GM12878 (cell line): Measurements from ENCODE around the gene DTD1. TPM values are rescaled to one million over a fixed set of nuclear protein-coding genes. Genes with fewer than 3 reads are reported as not detected.

Experiments
- ATAC-seq: fragments of 200-7000 bp; cut with Tn5 transposase; 3 replicates; pipeline ENCODE4 v1.9.1; 2020; ENCODE audit warnings: mild to moderate bottlenecking, moderate library complexity
- BruUV-seq: library from RNA; stranded (reverse); fragments of 400-500 nt; replicated peaks from 2 replicates; lab custom pipeline; 2021; lab: Mats Ljungman, UMichigan
- CTCF ChIA-PET: fragments of 300-600 bp; sonication (Branson Sonifier 250); formaldehyde crosslinking; extraction: SDS; loops from one replicate; lab custom pipeline; 2021; ENCODE audit warnings: inconsistent platforms; lab: Yijun Ruan, JAX
- POLR2A ChIA-PET: fragments of 350-600 bp; formaldehyde crosslinking; extraction: SDS; loops from one replicate; lab custom pipeline; 2021; ENCODE audit warnings: inconsistent platforms; lab: Charles Lee
- RAD21 ChIA-PET: fragments of 300-600 bp; sonication (Branson Sonifier 250); formaldehyde crosslinking; loops from one replicate; lab custom pipeline; 2023; ENCODE audit warnings: antibody characterized with exemption; ENCODE audit not compliant: unreplicated experiment; lab: Charles Lee
- SMC1A ChIA-PET: fragments of 300-600 bp; sonication (Branson Sonifier 250); formaldehyde crosslinking; loops from one replicate; lab custom pipeline; 2023; ENCODE audit not compliant: unreplicated experiment, uncharacterized antibody; lab: Charles Lee
- DNase-seq: peaks from one replicate; pipeline ENCODE4 v3.0.0-alpha.2; 2011; ENCODE audit warnings: low read depth, low spot score
- FAIRE-seq: peaks from 3 replicates; lab custom pipeline; 2011; peaks lifted over from hg19 to GRCh38; lab: Jason Lieb, UNC
- H2AFZ ChIP-seq: 2 replicates; pipeline ENCODE4 v1.6.0; 2011; ENCODE audit warnings: low read depth, low read length, control low read depth; ENCODE audit not compliant: control insufficient read depth
- H3K27ac ChIP-seq: 2 replicates; pipeline ENCODE4 v1.5.1; 2011; ENCODE audit warnings: control low read depth; ENCODE audit not compliant: control insufficient read depth, insufficient read depth
- H3K27me3 ChIP-seq, 2 experiments: replicated peaks in 1 of 2; 2 replicates each; pipeline versions ENCODE4 v1.6.0 to v1.6.1; 2011; ENCODE audit warnings: low read length in 1 of 2; ENCODE audit not compliant: control insufficient read depth in 2 of 2, insufficient read depth in 2 of 2
- H3K36me3 ChIP-seq, 2 experiments: 2 replicates each; pipeline ENCODE4 v1.5.1; 2011; ENCODE audit warnings: low read length in 1 of 2; ENCODE audit not compliant: control insufficient read depth in 2 of 2, insufficient read depth in 2 of 2
- H3K4me1 ChIP-seq: 2 replicates; pipeline ENCODE4 v1.6.1; 2011; ENCODE audit warnings: mild to moderate bottlenecking, low read length, moderate library complexity, mixed read lengths; ENCODE audit not compliant: control insufficient read depth, insufficient read depth
- H3K4me2 ChIP-seq: 2 replicates; pipeline ENCODE4 v1.6.0; 2011; ENCODE audit warnings: control low read depth; ENCODE audit not compliant: control insufficient read depth, insufficient read depth
- H3K4me3 ChIP-seq: fragments of 200-600 bp; sonication (generic); 2 replicates; pipeline ENCODE4 v1.5.1; 2016
- H3K79me2 ChIP-seq: 2 replicates; pipeline ENCODE4 v1.6.0; 2011; ENCODE audit warnings: low read length; ENCODE audit not compliant: control insufficient read depth, insufficient read depth
- H3K9ac ChIP-seq: 2 replicates; pipeline ENCODE4 v1.8.0; 2011; ENCODE audit warnings: low read length, control low read depth, mixed read lengths; ENCODE audit not compliant: control insufficient read depth, insufficient read depth
- H3K9me3 ChIP-seq: replicated peaks from 3 replicates; pipeline ENCODE4 v1.5.1; 2011; ENCODE audit warnings: mild to moderate bottlenecking, low read length; ENCODE audit not compliant: control insufficient read depth, insufficient read depth
- H4K20me1 ChIP-seq: 2 replicates; pipeline ENCODE4 v1.6.0; 2011; ENCODE audit not compliant: control insufficient read depth, insufficient read depth
- POU2F2 ChIP-seq: IDR thresholded peaks from 3 replicates; pipeline ENCODE4 v1.6.1; 2011; ENCODE audit warnings: low read depth, mild to moderate bottlenecking, low read length, borderline replicate concordance
- ZNF384 ChIP-seq: IDR thresholded peaks from 2 replicates; pipeline ENCODE4 v1.6.1; 2012; ENCODE audit warnings: low read depth, mild to moderate bottlenecking, low read length, improper control_type of control experiment, borderline replicate concordance
- WGBS: methylation state at CpG from one replicate; pipeline ENCODE4 v1.1.6; 2016; ENCODE audit warnings: low lambda C conversion rate; ENCODE audit not compliant: insufficient replicate concordance, insufficient coverage; ENCODE audit errors: missing lambda C conversion rate; 5-methylcytosine and 5-hydroxymethylcytosine counted together
- in situ Hi-C: fragments of 300-500 bp; cut with MboI; formaldehyde crosslinking; loops from 9 replicates; pipeline ENCODE4 v1.14.3; 2018; ENCODE audit warnings: mixed read lengths
- intact Hi-C: fragments of 100-400 bp; cut with micrococcal nuclease; formaldehyde crosslinking; loops from one replicate; pipeline ENCODE4 v1.14.2; 2022; ENCODE audit not compliant: unreplicated experiment
- polyA plus RNA-seq, 11 experiments: library from polyadenylated mRNA; depleted of rRNA in 4 of 11; unstranded in 6 of 11; stranded (reverse) in 5 of 11; fragments of >200 nt; fragmentation: Nextera tagmentation in 4 of 11; fragmentation: Illumina TruSeq in 1 of 11; extraction: Ambion mirVana in 4 of 11; extraction: Trizol in 1 of 11; gene quantifications; 1 replicate in 1 of 11; 2 replicates in 10 of 11; pipeline versions ENCODE4 v1.2.1 to v1.2.3, GENCODE V29; 2011 to 2016; ENCODE audit warnings: inconsistent platforms in 2 of 11, missing spikeins in 2 of 11, low read depth in 1 of 11
- total RNA-seq, 4 experiments: library from RNA; depleted of rRNA in 3 of 4; stranded (reverse); fragments of >200 nt in 3 of 4; fragmentation: Illumina TruSeq in 1 of 4; extraction: Trizol in 1 of 4; gene quantifications; 2 replicates each; pipeline versions ENCODE4 v1.2.1 to v1.2.3, GENCODE V29; 2013 to 2021
- TF ChIP-seq, protein P1 (sequence below), 3 experiments: IDR thresholded peaks in 2 of 3; conservative IDR thresholded peaks in 1 of 3; 2 replicates each; pipeline ENCODE4 v1.5.1; 2011; ENCODE audit warnings: low read depth in 3 of 3, low read length in 3 of 3, mild to moderate bottlenecking in 3 of 3, control low read depth in 2 of 3, moderate library complexity in 2 of 3, inconsistent platforms in 1 of 3, mixed read lengths in 1 of 3; ENCODE audit not compliant: control insufficient read depth in 2 of 3, insufficient read depth in 1 of 3; ENCODE audit errors: extremely low read depth in 1 of 3
- TF ChIP-seq, protein P2 (sequence below): fragments of 450-650 bp; IDR thresholded peaks from 2 replicates; pipeline ENCODE4 v1.6.1; 2014; ENCODE audit warnings: mild to moderate bottlenecking
- TF ChIP-seq, protein P3 (sequence below): fragments of 150-350 bp; IDR thresholded peaks from 2 replicates; pipeline ENCODE4 v1.6.1; 2016; ENCODE audit warnings: low read depth, low read length

The DTD1 gene
- total and polyA plus RNA-seq, 10 of the 15 experiments (the other 5 are each of a cell fraction or from before 2014, with no cell fraction given) = 24.3 to 99.8 (median 63.3) TPM

DNA sequence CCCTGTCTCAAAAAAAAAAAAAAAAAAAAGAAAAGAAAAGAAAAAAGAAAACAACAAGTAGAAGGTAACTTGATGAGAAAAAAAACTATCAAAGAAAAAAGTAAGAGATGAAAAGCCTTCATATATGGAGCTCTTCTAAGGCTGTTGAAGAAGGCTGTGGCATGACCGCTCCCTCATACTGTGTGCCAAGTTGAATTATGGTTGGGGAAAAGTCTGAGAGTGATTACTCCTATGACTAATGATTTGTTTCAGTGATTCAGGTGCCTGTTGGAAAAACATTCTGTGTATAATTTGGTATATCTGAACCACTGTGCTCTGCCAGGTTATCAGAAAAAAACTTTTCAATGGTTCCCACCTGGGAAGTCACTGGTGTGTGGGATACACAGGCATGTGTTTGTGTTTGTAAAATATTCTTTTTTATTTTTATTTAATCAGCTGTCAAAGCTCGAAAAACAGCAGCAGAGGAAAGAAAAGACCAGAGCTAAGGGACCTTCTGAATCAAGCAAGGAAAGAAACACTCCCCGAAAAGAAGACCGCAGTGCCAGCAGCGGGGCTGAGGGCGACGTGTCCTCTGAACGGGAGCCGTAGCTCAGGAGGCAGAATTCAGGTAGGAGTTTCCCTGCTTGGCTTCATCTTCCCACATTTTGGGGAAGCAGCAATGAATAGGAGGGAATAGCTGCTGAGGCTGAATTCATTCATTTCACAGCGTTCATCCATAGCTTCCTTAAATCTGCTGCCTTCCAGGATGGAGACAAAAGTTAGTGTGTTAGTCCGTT is 156.0 kb downstream of the DTD1 start:
- ChIA-PET POLR2A (interaction anchor here (0.6 kb wide), 1 partner anchor 1847 kb away, joined by 3 read pairs; no protein-coding TSS in a partner anchor), RAD21 (no interaction called here), SMC1A (interaction anchor here (0.5 kb wide), 1 partner anchor 159 kb away, joined by 3 read pairs; no protein-coding TSS in a partner anchor), CTCF (interaction anchor here (0.6 to 1.2 kb wide), 2 partner anchors 10 to 769 kb away, joined by 3 read pairs; no protein-coding TSS in a partner anchor)
- no TSS peak for BruUV-seq
- in situ Hi-C loops = no loop called here
- DNase-seq = no peak
- no peak for ATAC-seq
- no peaks in the 10 kb centered on the region for H3K27me3 ChIP-seq
- H3K4me2 ChIP-seq = no peak overlapping the region
- H3K27ac ChIP-seq = no peak overlapping the region
- no peak overlapping the region for H3K4me3 ChIP-seq
- H3K9me3 ChIP-seq = no peaks in the 10 kb centered on the region
- H3K79me2 ChIP-seq = no peaks in the 10 kb centered on the region
- intact Hi-C loops = no loop called here
- no peaks in the 10 kb centered on the region for H4K20me1 ChIP-seq
- FAIRE-seq = no peak
- no peaks in the 10 kb centered on the region; the same call in 1 of the 2 replicates for H3K4me1 ChIP-seq
- peaks cover 0 to 3% of the 10 kb centered on the region in 2 experiments; a peak in 2 of 4 replicates for H3K36me3 ChIP-seq
- WGBS = 95% methylated on average over 11 of the region's 11 CpGs
- H3K9ac ChIP-seq = no peak overlapping the region
- TF ChIP-seq ZNF384 (no peak), POU2F2 (no peak)
- TF ChIP-seq, protein P1, sequence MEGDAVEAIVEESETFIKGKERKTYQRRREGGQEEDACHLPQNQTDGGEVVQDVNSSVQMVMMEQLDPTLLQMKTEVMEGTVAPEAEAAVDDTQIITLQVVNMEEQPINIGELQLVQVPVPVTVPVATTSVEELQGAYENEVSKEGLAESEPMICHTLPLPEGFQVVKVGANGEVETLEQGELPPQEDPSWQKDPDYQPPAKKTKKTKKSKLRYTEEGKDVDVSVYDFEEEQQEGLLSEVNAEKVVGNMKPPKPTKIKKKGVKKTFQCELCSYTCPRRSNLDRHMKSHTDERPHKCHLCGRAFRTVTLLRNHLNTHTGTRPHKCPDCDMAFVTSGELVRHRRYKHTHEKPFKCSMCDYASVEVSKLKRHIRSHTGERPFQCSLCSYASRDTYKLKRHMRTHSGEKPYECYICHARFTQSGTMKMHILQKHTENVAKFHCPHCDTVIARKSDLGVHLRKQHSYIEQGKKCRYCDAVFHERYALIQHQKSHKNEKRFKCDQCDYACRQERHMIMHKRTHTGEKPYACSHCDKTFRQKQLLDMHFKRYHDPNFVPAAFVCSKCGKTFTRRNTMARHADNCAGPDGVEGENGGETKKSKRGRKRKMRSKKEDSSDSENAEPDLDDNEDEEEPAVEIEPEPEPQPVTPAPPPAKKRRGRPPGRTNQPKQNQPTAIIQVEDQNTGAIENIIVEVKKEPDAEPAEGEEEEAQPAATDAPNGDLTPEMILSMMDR (IDR thresholded peaks at IDR 0.05 in 2 of 3, conservative IDR thresholded peaks at IDR 0.05 in 1 of 3; ENCODE audit: control insufficient read depth in 2 of 3, extremely low read depth in 1 of 3, insufficient read depth in 1 of 3, low read depth in 3 of 3, low read length in 3 of 3) = no peak
- TF ChIP-seq, protein P2, sequence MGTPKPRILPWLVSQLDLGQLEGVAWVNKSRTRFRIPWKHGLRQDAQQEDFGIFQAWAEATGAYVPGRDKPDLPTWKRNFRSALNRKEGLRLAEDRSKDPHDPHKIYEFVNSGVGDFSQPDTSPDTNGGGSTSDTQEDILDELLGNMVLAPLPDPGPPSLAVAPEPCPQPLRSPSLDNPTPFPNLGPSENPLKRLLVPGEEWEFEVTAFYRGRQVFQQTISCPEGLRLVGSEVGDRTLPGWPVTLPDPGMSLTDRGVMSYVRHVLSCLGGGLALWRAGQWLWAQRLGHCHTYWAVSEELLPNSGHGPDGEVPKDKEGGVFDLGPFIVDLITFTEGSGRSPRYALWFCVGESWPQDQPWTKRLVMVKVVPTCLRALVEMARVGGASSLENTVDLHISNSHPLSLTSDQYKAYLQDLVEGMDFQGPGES = no peak
- TF ChIP-seq, protein P3, sequence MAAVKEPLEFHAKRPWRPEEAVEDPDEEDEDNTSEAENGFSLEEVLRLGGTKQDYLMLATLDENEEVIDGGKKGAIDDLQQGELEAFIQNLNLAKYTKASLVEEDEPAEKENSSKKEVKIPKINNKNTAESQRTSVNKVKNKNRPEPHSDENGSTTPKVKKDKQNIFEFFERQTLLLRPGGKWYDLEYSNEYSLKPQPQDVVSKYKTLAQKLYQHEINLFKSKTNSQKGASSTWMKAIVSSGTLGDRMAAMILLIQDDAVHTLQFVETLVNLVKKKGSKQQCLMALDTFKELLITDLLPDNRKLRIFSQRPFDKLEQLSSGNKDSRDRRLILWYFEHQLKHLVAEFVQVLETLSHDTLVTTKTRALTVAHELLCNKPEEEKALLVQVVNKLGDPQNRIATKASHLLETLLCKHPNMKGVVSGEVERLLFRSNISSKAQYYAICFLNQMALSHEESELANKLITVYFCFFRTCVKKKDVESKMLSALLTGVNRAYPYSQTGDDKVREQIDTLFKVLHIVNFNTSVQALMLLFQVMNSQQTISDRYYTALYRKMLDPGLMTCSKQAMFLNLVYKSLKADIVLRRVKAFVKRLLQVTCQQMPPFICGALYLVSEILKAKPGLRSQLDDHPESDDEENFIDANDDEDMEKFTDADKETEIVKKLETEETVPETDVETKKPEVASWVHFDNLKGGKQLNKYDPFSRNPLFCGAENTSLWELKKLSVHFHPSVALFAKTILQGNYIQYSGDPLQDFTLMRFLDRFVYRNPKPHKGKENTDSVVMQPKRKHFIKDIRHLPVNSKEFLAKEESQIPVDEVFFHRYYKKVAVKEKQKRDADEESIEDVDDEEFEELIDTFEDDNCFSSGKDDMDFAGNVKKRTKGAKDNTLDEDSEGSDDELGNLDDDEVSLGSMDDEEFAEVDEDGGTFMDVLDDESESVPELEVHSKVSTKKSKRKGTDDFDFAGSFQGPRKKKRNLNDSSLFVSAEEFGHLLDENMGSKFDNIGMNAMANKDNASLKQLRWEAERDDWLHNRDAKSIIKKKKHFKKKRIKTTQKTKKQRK = no peak
- no peak overlapping the region for H2AFZ ChIP-seq
